ENCODE results near the gene CMTM8. TPM values are rescaled to one million over a fixed set of nuclear protein-coding genes. Genes with fewer than 3 reads are reported as not detected.

CMTM8 gene
- total and polyA plus RNA-seq, 8 donors: 1.3 to 8.1 (median 5.3) TPM; not detected in 2

DNA sequence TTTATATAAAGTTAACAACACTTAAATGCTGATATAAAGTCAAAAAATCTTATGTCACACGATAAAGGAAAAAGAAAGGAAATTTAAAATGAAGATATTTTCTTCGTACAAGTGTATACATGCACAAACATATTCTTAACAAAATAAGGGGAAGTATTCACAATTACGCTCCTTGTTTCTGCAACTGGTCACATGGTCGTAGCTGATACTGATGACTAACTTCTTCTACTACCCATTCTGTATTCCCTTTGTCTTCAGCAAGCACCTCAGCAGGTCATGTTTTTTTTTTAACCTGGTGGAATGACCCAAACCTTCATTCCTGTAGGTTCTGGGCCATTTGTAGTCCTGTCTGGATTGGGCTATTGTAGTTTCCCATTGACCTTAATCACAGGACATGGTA, 30.0 kb upstream of the CMTM8 start:
- TF ChIP-seq, protein P1, sequence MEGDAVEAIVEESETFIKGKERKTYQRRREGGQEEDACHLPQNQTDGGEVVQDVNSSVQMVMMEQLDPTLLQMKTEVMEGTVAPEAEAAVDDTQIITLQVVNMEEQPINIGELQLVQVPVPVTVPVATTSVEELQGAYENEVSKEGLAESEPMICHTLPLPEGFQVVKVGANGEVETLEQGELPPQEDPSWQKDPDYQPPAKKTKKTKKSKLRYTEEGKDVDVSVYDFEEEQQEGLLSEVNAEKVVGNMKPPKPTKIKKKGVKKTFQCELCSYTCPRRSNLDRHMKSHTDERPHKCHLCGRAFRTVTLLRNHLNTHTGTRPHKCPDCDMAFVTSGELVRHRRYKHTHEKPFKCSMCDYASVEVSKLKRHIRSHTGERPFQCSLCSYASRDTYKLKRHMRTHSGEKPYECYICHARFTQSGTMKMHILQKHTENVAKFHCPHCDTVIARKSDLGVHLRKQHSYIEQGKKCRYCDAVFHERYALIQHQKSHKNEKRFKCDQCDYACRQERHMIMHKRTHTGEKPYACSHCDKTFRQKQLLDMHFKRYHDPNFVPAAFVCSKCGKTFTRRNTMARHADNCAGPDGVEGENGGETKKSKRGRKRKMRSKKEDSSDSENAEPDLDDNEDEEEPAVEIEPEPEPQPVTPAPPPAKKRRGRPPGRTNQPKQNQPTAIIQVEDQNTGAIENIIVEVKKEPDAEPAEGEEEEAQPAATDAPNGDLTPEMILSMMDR (IDR thresholded peaks at IDR 0.05): no peak
- TF ChIP-seq POLR2A (IDR thresholded peaks at IDR 0.05): no peak
- no peaks in the 10 kb centered on the region for H3K36me3 ChIP-seq
- H3K27ac ChIP-seq: no peak overlapping the region
- no peak for DNase-seq
- no peaks in the 10 kb centered on the region for H3K9me3 ChIP-seq
- WGBS, 5 donors: 83 to 95% (median 87%) methylated on average over 4 of the region's 4 CpGs
- no peak overlapping the region for H3K4me3 ChIP-seq
- intact Hi-C loops (cut with DNase I; ENCODE audit: low total_unique reads): no loop called here
- H3K27me3 ChIP-seq: no peaks in the 10 kb centered on the region
- H3K4me1 ChIP-seq: no peaks in the 10 kb centered on the region

- no peak for DNase-seq
- H3K4me3 ChIP-seq: no peak overlapping the region
- no peak overlapping the region for H3K27ac ChIP-seq
- WGBS, 5 donors: 63 to 76% (median 69%) methylated on average over 2 of the region's 2 CpGs
- no peaks in the 10 kb centered on the region for H3K27me3 ChIP-seq
- TF ChIP-seq POLR2AphosphoS5 (IDR thresholded peaks at IDR 0.05): no peak
- TF ChIP-seq POLR2A (IDR thresholded peaks at IDR 0.05): no peak
- no peak for TF ChIP-seq EP300 (IDR thresholded peaks at IDR 0.05)
- TF ChIP-seq, protein P1 (IDR thresholded peaks at IDR 0.05): no peak
- intact Hi-C loops (cut with DNase I; ENCODE audit: low total_unique reads): no loop called here
- peaks cover 6 to 17% (median 11%) of the 10 kb centered on the region in 4 donors for H3K4me1 ChIP-seq
- H3K9me3 ChIP-seq: peaks cover 0 to 13% (median 7%) of the 10 kb centered on the region in 4 donors
- no peaks in the 10 kb centered on the region for H3K36me3 ChIP-seq
Observed at GRCh38 chr3:32215185-32215584, 23.3 kb upstream of the CMTM8 start.

DNA sequence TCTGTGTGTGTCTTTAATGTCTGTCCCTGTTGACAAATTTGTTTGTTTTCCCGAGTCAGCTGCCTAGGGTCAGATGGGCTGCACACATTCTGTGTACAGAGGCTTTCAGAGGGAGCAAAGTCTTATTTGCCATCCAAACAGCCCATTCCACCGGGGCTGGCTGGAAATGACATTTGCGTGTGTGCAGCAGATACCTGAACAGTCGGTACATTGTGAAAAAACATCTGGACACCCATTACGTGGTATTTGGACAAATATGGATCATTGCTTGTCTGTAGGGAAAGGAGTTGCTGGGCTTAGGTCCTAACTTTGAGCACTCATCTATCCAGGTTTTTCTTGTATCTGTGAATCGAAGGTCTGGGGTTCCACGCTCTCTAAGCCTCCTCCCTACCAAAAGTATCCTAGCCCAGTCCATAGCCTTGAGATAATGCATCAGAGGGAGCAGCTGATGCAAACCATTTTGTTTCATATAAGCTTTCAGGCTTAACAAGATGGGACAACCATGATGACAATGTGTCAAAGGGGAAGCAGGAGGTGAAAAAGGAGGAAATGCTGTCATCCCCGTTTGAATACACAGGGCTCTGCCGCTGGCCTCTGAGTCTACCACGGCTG, 22.2 kb upstream of the CMTM8 start:
- Histone ChIP-seq H3K27ac (no peak overlapping the region), H3K4me1 (peaks cover 6 to 17% (median 11%) of the 10 kb centered on the region in 4 donors), H3K9me3 (peaks cover 0 to 14% (median 7%) of the 10 kb centered on the region in 4 donors), H3K4me3 (no peak overlapping the region), H3K27me3 (no peaks in the 10 kb centered on the region), H3K36me3 (no peaks in the 10 kb centered on the region)
- TF ChIP-seq POLR2A (IDR thresholded peaks at IDR 0.05) (no peak), EP300 (IDR thresholded peaks at IDR 0.05) (no peak), POLR2AphosphoS5 (IDR thresholded peaks at IDR 0.05) (peak in 1 of 3 donors; percentile 11)
- DNase-seq: peak; percentile 46 to 82
- intact Hi-C loops (cut with DNase I; ENCODE audit: low total_unique reads): no loop called here
- 32 to 49% (median 41%) methylated on average over 10 of the region's 10 CpGs for WGBS, 5 donors

- Histone ChIP-seq H3K27me3 (no peaks in the 10 kb centered on the region), H3K4me1 (peaks cover 6 to 17% (median 11%) of the 10 kb centered on the region in 4 donors), H3K36me3 (no peaks in the 10 kb centered on the region), H3K27ac (no peak overlapping the region), H3K9me3 (peaks cover 0 to 14% (median 7%) of the 10 kb centered on the region in 4 donors), H3K4me3 (no peak overlapping the region)
- 34 to 63% (median 48%) methylated on average over 2 of the region's 2 CpGs for WGBS, 5 donors
- peak in 1 of 2 donors; percentile 61 for DNase-seq
- intact Hi-C loops (cut with DNase I; ENCODE audit: low total_unique reads): no loop called here
- no peak for TF ChIP-seq POLR2AphosphoS5 (IDR thresholded peaks at IDR 0.05)
- TF ChIP-seq, protein P1 (IDR thresholded peaks at IDR 0.05): no peak
- TF ChIP-seq EP300 (IDR thresholded peaks at IDR 0.05): no peak
- TF ChIP-seq POLR2A (IDR thresholded peaks at IDR 0.05): no peak
Observed at GRCh38 chr3:32217339-32217738, 21.1 kb upstream of the CMTM8 start.

- H3K36me3 ChIP-seq: no peaks in the 10 kb centered on the region
- H3K27ac ChIP-seq: no peak overlapping the region
- WGBS, 5 donors: 75 to 98% (median 94%) methylated on average over 3 to 4 of the region's 4 CpGs
- DNase-seq: no peak
- peaks cover 0 to 14% (median 7%) of the 10 kb centered on the region in 4 donors for H3K9me3 ChIP-seq
- TF ChIP-seq POLR2A (IDR thresholded peaks at IDR 0.05) (no peak), EP300 (IDR thresholded peaks at IDR 0.05) (no peak), POLR2AphosphoS5 (IDR thresholded peaks at IDR 0.05) (no peak)
- intact Hi-C loops (cut with DNase I; ENCODE audit: low total_unique reads): no loop called here
- H3K4me1 ChIP-seq: peaks cover 6 to 17% (median 11%) of the 10 kb centered on the region in 4 donors
- H3K4me3 ChIP-seq: no peak overlapping the region
- H3K27me3 ChIP-seq: no peaks in the 10 kb centered on the region
Observed at GRCh38 chr3:32219537-32219936, 18.9 kb upstream of the CMTM8 start.
